Cardiac muscle cell (in vitro differentiated cells and primary cell): ENCODE results near the gene ULBP2. TPM values are rescaled to one million over a fixed set of nuclear protein-coding genes. Genes with fewer than 3 reads are reported as not detected.
"Not testable (repeated sequence)": the region's sequence is repeated elsewhere in the genome, so short reads cannot be mapped to it uniquely, and the experiment has no call there.

Experiments
- DNase-seq, 2 donors: peaks; one replicate each; pipeline versions ENCODE4 v3.0.0 to v3.0.0-alpha.2; 2010 to 2017; ENCODE audit warnings: low read depth in 1 of 2, low spot score in 1 of 2
- H3K27ac ChIP-seq: fragments of 200-600 bp; sonication (generic); 2 replicates; pipeline ENCODE4 v1.5.1; 2016
- H3K27me3 ChIP-seq: fragments of 200-600 bp; sonication (generic); 2 replicates; pipeline ENCODE4 v1.6.0; 2016; ENCODE audit warnings: control low read depth
- H3K36me3 ChIP-seq: fragments of 200-600 bp; sonication (generic); 2 replicates; pipeline ENCODE4 v1.5.1; 2016; ENCODE audit warnings: control low read depth
- H3K4me1 ChIP-seq: fragments of 200-600 bp; sonication (generic); 2 replicates; pipeline ENCODE4 v1.8.1; 2017; ENCODE audit warnings: low read depth, mild to moderate bottlenecking, mixed run types
- H3K4me3 ChIP-seq: fragments of 200-600 bp; sonication (generic); 2 replicates; pipeline ENCODE4 v1.5.1; 2016; ENCODE audit warnings: mild to moderate bottlenecking
- H3K9me3 ChIP-seq: fragments of 200-600 bp; sonication (generic); 2 replicates; pipeline ENCODE4 v1.5.1; 2017; ENCODE audit warnings: low read depth, mild to moderate bottlenecking, control low read depth
- polyA plus RNA-seq: library from polyadenylated mRNA; unstranded; fragments of >200 nt; fragmentation: Nextera tagmentation; extraction: Ambion mirVana; gene quantifications from 2 replicates; pipeline ENCODE4 v1.2.1, GENCODE V29; 2016
- total RNA-seq: library from RNA; depleted of rRNA; stranded (reverse); fragments of >200 nt; gene quantifications from 2 replicates; pipeline ENCODE4 v1.2.3, GENCODE V29; 2016
- TF ChIP-seq, protein P1 (sequence below): IDR thresholded peaks from 2 replicates; pipeline ENCODE4 v1.5.1; 2012; ENCODE audit warnings: low read depth, mild to moderate bottlenecking, low read length

ULBP2 gene
- total and polyA plus RNA-seq, 2 experiments from 2014 or later = not detected

DNA sequence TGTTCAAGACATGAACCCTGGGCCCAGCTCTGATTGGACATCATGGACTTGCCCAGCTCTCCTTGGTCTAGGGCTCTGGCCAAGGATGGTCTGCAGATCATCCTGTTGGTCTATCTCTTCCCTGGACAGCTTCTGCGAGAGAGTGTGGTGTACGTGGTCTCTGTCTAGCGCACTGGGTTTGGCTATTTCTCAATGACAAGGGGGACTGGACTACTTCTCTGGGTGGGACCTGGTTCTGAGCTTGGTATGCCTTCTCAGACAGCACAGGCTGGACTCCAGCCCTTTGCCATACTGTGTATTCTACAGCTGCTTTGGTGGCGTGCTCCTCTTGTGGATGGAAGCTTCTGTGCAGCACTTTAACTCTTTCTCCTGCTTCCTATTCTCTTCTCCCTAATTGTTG lies 35.4 kb upstream of the ULBP2 start:
- H3K27me3 ChIP-seq = peaks cover 1% of the 10 kb centered on the region
- TF ChIP-seq, protein P1, sequence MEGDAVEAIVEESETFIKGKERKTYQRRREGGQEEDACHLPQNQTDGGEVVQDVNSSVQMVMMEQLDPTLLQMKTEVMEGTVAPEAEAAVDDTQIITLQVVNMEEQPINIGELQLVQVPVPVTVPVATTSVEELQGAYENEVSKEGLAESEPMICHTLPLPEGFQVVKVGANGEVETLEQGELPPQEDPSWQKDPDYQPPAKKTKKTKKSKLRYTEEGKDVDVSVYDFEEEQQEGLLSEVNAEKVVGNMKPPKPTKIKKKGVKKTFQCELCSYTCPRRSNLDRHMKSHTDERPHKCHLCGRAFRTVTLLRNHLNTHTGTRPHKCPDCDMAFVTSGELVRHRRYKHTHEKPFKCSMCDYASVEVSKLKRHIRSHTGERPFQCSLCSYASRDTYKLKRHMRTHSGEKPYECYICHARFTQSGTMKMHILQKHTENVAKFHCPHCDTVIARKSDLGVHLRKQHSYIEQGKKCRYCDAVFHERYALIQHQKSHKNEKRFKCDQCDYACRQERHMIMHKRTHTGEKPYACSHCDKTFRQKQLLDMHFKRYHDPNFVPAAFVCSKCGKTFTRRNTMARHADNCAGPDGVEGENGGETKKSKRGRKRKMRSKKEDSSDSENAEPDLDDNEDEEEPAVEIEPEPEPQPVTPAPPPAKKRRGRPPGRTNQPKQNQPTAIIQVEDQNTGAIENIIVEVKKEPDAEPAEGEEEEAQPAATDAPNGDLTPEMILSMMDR = no peak
- H3K9me3 ChIP-seq = no peaks in the 10 kb centered on the region
- H3K36me3 ChIP-seq = no peaks in the 10 kb centered on the region
- H3K4me3 ChIP-seq = no peak overlapping the region
- no peaks in the 10 kb centered on the region for H3K4me1 ChIP-seq
- no peak for DNase-seq
- no peak overlapping the region for H3K27ac ChIP-seq

DNA sequence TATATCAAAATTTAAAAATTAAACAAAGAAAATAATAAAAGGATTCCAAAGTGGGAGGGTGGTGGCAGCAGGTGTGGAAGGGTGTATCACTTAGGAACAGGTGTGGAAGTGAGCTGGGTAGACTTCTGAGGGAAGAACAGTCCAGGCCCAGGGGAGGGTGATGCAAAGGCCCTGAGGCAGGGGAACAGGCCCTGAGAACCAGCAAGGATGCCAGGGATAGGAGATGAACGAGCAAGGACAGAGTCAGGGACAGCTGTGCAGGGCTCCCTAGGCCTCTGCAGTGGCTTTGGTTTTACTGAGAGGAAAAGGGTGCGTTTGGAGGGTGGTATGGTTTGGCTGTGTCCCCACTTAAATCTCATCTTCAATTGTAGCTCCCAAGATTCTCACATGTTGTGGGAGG lies 34.5 kb upstream of the ULBP2 start:
- Histone ChIP-seq H3K9me3 (no peaks in the 10 kb centered on the region), H3K27me3 (peaks cover 4% of the 10 kb centered on the region), H3K4me3 (no peak overlapping the region), H3K27ac (no peak overlapping the region), H3K4me1 (no peaks in the 10 kb centered on the region), H3K36me3 (no peaks in the 10 kb centered on the region)
- DNase-seq = no peak
- TF ChIP-seq, protein P1 = no peak

DNA sequence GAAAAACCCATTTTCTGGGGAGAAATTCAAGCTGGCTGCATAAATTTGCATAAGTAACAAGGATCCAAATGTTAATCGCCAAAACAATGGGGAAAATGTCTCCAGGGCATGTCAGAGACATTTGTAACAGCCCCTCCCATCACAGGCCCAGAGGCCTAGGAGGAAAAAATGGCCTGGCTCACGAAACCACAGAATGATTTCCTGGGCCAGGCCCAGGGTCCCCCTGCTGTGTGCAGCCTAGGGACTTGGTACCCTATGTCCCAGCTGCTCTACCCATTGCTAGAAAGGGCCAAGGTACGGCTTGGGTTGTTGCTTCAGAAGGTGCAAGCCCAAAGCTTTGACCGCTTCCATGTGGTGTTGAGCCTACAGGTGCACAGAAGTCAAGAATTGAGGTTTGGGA lies 33.3 kb upstream of the ULBP2 start:
- not testable (repeated sequence) for H3K9me3 ChIP-seq, H3K4me3 ChIP-seq, H3K27me3 ChIP-seq, H3K27ac ChIP-seq, H3K4me1 ChIP-seq, DNase-seq, H3K36me3 ChIP-seq

DNA sequence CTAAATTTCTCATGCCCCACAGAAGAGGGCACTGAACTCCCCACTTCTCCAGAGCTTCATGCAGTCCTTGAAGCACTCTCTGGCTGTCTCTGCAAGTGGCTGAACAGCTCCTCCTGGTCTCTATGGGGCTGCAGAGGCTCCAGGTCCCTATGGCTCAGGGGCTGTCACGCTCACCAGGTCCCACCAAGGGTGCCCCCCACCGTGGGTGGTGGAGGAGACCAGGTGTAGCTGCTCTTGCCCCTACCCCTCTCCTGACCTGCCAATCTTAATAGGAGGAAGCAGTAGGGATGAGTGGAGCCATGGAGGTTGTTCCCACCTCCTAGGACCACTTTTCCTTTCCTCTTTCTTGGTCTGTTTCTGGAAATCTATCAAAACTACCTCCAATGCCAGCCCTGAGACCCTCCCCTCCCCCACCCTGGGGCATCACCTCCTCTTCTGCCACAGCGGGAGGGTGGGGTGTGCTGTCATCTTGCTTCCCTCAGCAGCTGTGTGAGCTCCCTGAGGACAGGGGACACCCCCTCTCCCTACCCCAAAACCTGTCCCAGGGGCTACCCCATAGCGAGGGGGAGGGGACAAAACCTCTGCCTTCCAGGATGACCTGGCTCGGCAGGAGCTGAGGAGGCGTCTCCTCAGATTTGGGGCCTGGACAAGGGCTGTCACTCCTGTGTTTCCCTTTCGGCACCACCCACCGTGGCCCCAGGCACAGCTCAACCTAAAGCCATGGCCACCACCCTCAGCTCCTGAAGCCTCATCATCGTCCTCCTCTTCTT lies 31.9 kb upstream of the ULBP2 start:
- H3K27me3 ChIP-seq = peaks cover 16% of the 10 kb centered on the region
- DNase-seq = no peak
- no peak overlapping the region for H3K27ac ChIP-seq
- H3K4me3 ChIP-seq = no peak overlapping the region
- no peaks in the 10 kb centered on the region for H3K36me3 ChIP-seq
- no peaks in the 10 kb centered on the region for H3K4me1 ChIP-seq
- no peaks in the 10 kb centered on the region for H3K9me3 ChIP-seq
- TF ChIP-seq, protein P1 = no peak

DNA sequence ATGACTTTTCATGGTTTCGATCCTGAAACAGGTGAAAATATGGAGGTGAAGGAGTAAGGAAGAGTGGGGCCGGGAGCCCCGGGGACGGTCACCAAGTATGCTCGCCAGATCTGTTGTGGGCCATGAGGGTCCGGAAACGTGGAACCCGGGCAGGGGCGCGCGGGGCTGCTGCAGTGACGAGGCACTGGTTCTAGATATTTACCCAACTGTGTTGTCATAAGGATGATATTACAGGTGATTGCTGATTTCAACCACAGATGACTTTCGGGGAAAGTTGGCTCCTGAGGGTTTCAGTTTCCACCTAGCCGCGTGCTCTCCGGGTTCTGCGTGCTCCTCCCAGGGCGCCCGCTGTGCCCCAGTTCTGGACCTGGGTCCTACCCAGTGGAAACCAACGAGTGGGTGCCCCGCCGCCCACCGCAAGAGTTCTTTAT lies 31.1 kb upstream of the ULBP2 start:
- TF ChIP-seq, protein P1 = no peak
- Histone ChIP-seq H3K9me3 (no peaks in the 10 kb centered on the region), H3K27ac (no peak overlapping the region), H3K36me3 (no peaks in the 10 kb centered on the region), H3K27me3 (peaks cover 16% of the 10 kb centered on the region), H3K4me1 (no peaks in the 10 kb centered on the region), H3K4me3 (no peak overlapping the region)
- DNase-seq = no peak

DNA sequence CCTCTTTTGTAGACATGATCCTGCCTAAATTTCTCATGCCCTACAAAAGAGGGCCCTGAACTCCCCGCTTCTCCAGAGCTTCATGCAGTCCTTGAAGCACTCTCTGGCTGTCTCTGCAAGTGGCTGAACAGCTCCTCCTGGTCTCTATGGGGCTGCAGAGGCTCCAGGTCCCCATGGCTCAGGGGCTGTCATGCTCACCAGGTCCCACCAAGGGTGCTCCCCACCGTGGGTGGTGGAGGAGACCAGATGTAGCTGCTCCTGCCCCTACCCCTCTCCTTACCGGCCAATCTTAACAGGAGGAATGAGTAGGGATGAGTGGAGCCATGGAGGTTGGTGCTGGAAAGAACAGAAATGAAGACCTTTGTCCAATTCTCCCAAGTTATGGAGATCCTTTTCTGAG lies 29.1 kb upstream of the ULBP2 start:
- H3K4me1 ChIP-seq, H3K4me3 ChIP-seq, H3K27ac ChIP-seq, H3K36me3 ChIP-seq, DNase-seq, H3K9me3 ChIP-seq: not testable (repeated sequence)
- H3K27me3 ChIP-seq = peaks cover 29% of the 10 kb centered on the region

DNA sequence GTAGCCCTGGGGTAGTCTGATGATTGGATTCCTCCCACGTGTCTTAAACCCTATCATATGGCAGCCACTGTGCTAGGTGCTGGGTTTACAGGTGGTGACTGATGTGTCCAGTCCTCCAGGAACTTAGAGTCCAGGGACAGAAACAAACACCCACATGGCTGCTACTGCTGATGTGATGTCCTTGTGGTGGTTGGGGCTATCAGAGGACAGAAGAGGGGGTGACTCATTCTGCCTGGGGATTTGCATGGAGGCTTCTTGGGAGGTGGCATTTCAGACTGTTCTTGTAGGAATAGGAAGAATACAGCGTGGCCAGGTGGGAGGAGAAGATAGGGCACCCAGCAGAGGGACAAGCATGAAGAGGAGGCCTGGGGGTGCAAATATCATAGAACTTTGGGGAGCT lies 28.7 kb upstream of the ULBP2 start:
- TF ChIP-seq, protein P1 = no peak
- Histone ChIP-seq H3K27ac (no peak overlapping the region), H3K4me1 (no peaks in the 10 kb centered on the region), H3K9me3 (no peaks in the 10 kb centered on the region), H3K4me3 (no peak overlapping the region), H3K27me3 (peaks cover 33% of the 10 kb centered on the region), H3K36me3 (no peaks in the 10 kb centered on the region)
- DNase-seq = no peak
